Calu3 (cell line): Measurements from ENCODE around the gene ERC2. TPM values are rescaled to one million over a fixed set of nuclear protein-coding genes. Genes with fewer than 3 reads are reported as not detected.

Experiments used
- BruUV-seq: library from RNA; stranded (reverse); fragments of 400-500 nt; replicated peaks from 2 replicates; lab custom pipeline; 2021; lab: Mats Ljungman, UMichigan
- CTCF ChIA-PET: fragments of 300-600 bp; sonication (Branson Sonifier 250); formaldehyde crosslinking; loops from one replicate; lab custom pipeline; 2022; ENCODE audit warnings: antibody characterized with exemption; lab: Charles Lee
- DNase-seq: peaks from one replicate; pipeline ENCODE4 v3.0.0; 2022
- H3K27ac Mint-ChIP-seq: one replicate; pipeline ENCODE4 v1.8.0; 2022; ENCODE audit warnings: mixed read lengths; ENCODE audit not compliant: unreplicated experiment
- H3K27me3 Mint-ChIP-seq: one replicate; pipeline ENCODE4 v1.8.0; 2022; ENCODE audit warnings: mixed read lengths; ENCODE audit not compliant: unreplicated experiment
- H3K36me3 Mint-ChIP-seq: one replicate; pipeline ENCODE4 v1.8.0; 2022; ENCODE audit warnings: mild to moderate bottlenecking, moderate library complexity, mixed read lengths; ENCODE audit not compliant: insufficient read depth, unreplicated experiment
- H3K4me1 Mint-ChIP-seq: one replicate; pipeline ENCODE4 v1.8.0; 2022; ENCODE audit warnings: mild to moderate bottlenecking, low read depth, mixed read lengths; ENCODE audit not compliant: unreplicated experiment
- H3K4me3 Mint-ChIP-seq: one replicate; pipeline ENCODE4 v1.8.0; 2022; ENCODE audit warnings: mild to moderate bottlenecking, low read depth, moderate library complexity, mixed read lengths; ENCODE audit not compliant: unreplicated experiment
- H3K9me3 Mint-ChIP-seq: one replicate; pipeline ENCODE4 v1.8.0; 2022; ENCODE audit warnings: low read depth, mixed read lengths; ENCODE audit not compliant: unreplicated experiment
- CTCF ChIP-seq: fragments of 200-600 bp; IDR thresholded peaks from one replicate; pipeline ENCODE4 v1.8.0; 2022; ENCODE audit warnings: antibody characterized with exemption; ENCODE audit not compliant: unreplicated experiment
- intact Hi-C: fragments of 100-400 bp; cut with micrococcal nuclease; formaldehyde crosslinking; loops from one replicate; pipeline ENCODE4 v1.10.0; 2022; ENCODE audit not compliant: unreplicated experiment
- total RNA-seq: library from RNA; stranded (reverse); gene quantifications from 2 replicates; pipeline ENCODE4 v1.2.3, GENCODE V29; 2022

The ERC2 gene
- total RNA-seq, 1 experiment from 2014 or later: 0.73 TPM

- Mint-ChIP-seq H3K36me3 (no peaks in the 10 kb centered on the region), H3K27ac (no peak overlapping the region), H3K4me3 (no peak overlapping the region), H3K27me3 (no peaks in the 10 kb centered on the region), H3K4me1 (no peaks in the 10 kb centered on the region), H3K9me3 (peaks cover 21% of the 10 kb centered on the region)
- TF ChIP-seq CTCF: no peak
- CTCF ChIA-PET: no interaction called here
- no peak for DNase-seq
- intact Hi-C loops: no loop called here
- BruUV-seq: no TSS peak
Observed at GRCh38 chr3:55704521-55704920, 763.7 kb downstream of the ERC2 start.

- Mint-ChIP-seq H3K27me3 (no peaks in the 10 kb centered on the region), H3K9me3 (peaks cover 18% of the 10 kb centered on the region), H3K36me3 (no peaks in the 10 kb centered on the region), H3K4me1 (no peaks in the 10 kb centered on the region), H3K4me3 (no peak overlapping the region), H3K27ac (no peak overlapping the region)
- CTCF ChIA-PET: no interaction called here
- DNase-seq: no peak
- intact Hi-C loops: no loop called here
- no TSS peak for BruUV-seq
- no peak for TF ChIP-seq CTCF
Observed at GRCh38 chr3:55702822-55703221, 765.4 kb downstream of the ERC2 start.

- intact Hi-C loops: no loop called here
- H3K27ac Mint-ChIP-seq: no peak overlapping the region
- no peak for TF ChIP-seq CTCF
- H3K4me3 Mint-ChIP-seq: no peak overlapping the region
- BruUV-seq: no TSS peak
- no peaks in the 10 kb centered on the region for H3K4me1 Mint-ChIP-seq
- DNase-seq: no peak
- no peaks in the 10 kb centered on the region for H3K27me3 Mint-ChIP-seq
- H3K9me3 Mint-ChIP-seq: peaks cover 18% of the 10 kb centered on the region
- H3K36me3 Mint-ChIP-seq: no peaks in the 10 kb centered on the region
- CTCF ChIA-PET: no interaction called here
Observed at GRCh38 chr3:55701997-55702396, 766.3 kb downstream of the ERC2 start.

GRCh38 chr3:55698831-55699230 is 769.4 kb downstream of the ERC2 start:
- Mint-ChIP-seq H3K4me3 (no peak overlapping the region), H3K27ac (no peak overlapping the region), H3K4me1 (no peaks in the 10 kb centered on the region), H3K27me3 (no peaks in the 10 kb centered on the region), H3K9me3 (peaks cover 14% of the 10 kb centered on the region), H3K36me3 (no peaks in the 10 kb centered on the region)
- intact Hi-C loops: no loop called here
- CTCF ChIA-PET: no interaction called here
- DNase-seq: no peak
- no peak for TF ChIP-seq CTCF
- BruUV-seq: no TSS peak
